Lung (tissue), 12 donors: Measurements from ENCODE around the gene UTP11. TPM values are rescaled to one million over a fixed set of nuclear protein-coding genes. Genes with fewer than 3 reads are reported as not detected.
A peak's percentile ranks its signal among the peaks of the same experiment; 100 is the strongest.

Experiments
- ATAC-seq: fragments of 200-7000 bp; cut with Tn5 transposase; one replicate; pipeline ENCODE4 v1.9.1; 2020; ENCODE audit warnings: moderate number of reproducible peaks; ENCODE audit not compliant: insufficient read depth, low FRiP score
- DNase-seq, 3 donors: peaks; one replicate each; pipeline ENCODE4 v3.0.0-alpha.2; 2013 to 2017
- H3K27ac ChIP-seq, 2 donors: one replicate each; pipeline ENCODE4 v1.5.1; 2013; ENCODE audit warnings: mild to moderate bottlenecking in 2 of 2, moderate library complexity in 2 of 2, control low read depth in 1 of 2, inconsistent platforms in 1 of 2, low read depth in 1 of 2, low read length in 1 of 2
- H3K27me3 ChIP-seq, 3 donors: one replicate each; pipeline ENCODE4 v1.5.1; 2013; ENCODE audit warnings: low read length in 2 of 3; ENCODE audit not compliant: control insufficient read depth in 3 of 3, insufficient read depth in 3 of 3
- H3K36me3 ChIP-seq, 4 donors: one replicate each; pipeline ENCODE4 v1.5.1; 2013; ENCODE audit warnings: low read length in 4 of 4, mild to moderate bottlenecking in 1 of 4, moderate library complexity in 1 of 4; ENCODE audit not compliant: control insufficient read depth in 4 of 4, insufficient read depth in 4 of 4
- H3K4me1 ChIP-seq, 5 donors: one replicate each; pipeline ENCODE4 v1.5.1; 2013; ENCODE audit warnings: low read length in 5 of 5, mild to moderate bottlenecking in 2 of 5, moderate library complexity in 1 of 5; ENCODE audit not compliant: control insufficient read depth in 5 of 5, insufficient read depth in 5 of 5
- H3K4me3 ChIP-seq: one replicate; pipeline ENCODE4 v1.5.1; 2013; ENCODE audit warnings: mild to moderate bottlenecking, control low read depth, moderate library complexity
- H3K9ac ChIP-seq, 2 donors: one replicate each; pipeline ENCODE4 v1.5.1; 2013; ENCODE audit warnings: low read length in 2 of 2, control low read depth in 1 of 2; ENCODE audit not compliant: insufficient read depth in 1 of 2
- H3K9me3 ChIP-seq, 4 donors: one replicate each; pipeline ENCODE4 v1.5.1; 2013; ENCODE audit warnings: low read length in 3 of 4, mild to moderate bottlenecking in 1 of 4, moderate library complexity in 1 of 4; ENCODE audit not compliant: control insufficient read depth in 4 of 4, insufficient read depth in 3 of 4
- CTCF ChIP-seq: IDR thresholded peaks from 2 replicates; pipeline ENCODE4 v1.5.1; 2012; ENCODE audit warnings: mild to moderate bottlenecking; ENCODE audit errors: control extremely low read depth, extremely low read depth
- WGBS, 2 donors: extraction: QIAGEN DNeasy Blood & Tissue Kit; methylation state at CpG; one replicate each; pipeline ENCODE4 v1.1.7; 2013; 5-methylcytosine and 5-hydroxymethylcytosine counted together
- polyA plus RNA-seq, 2 donors: library from polyadenylated mRNA; stranded (reverse); fragments of 200-250 nt; gene quantifications; one replicate each; pipeline ENCODE4 v1.2.1, GENCODE V29; 2013
- total RNA-seq, 2 donors: library from RNA; depleted of rRNA in 1 of 2; stranded (reverse); fragments of >200 nt in 1 of 2; gene quantifications; one replicate each; pipeline ENCODE4 v1.2.1, GENCODE V29; 2014 to 2021
- donor health status: control.
- donor health status: control.
- donor health status: Bipolar disorder and iron deficiency.
- donor health status: healthy.
- donor health status: DM: yes; HTN: yes; CAD: no.

The UTP11 gene
- total and polyA plus RNA-seq, 4 donors = 27.3 to 33.7 (median 31.1) TPM

GRCh38 chr1:38061290-38061689 lies 48.8 kb downstream of the UTP11 start:
- H3K27ac ChIP-seq = no peak overlapping the region
- TF ChIP-seq CTCF = no peak
- ATAC-seq (no peak), DNase-seq (no peak)
- no peaks in the 10 kb centered on the region for H3K4me1 ChIP-seq
- H3K36me3 ChIP-seq = no peaks in the 10 kb centered on the region
- no peaks in the 10 kb centered on the region for H3K27me3 ChIP-seq
- H3K9ac ChIP-seq = no peak overlapping the region
- no peak overlapping the region for H3K4me3 ChIP-seq
- WGBS, 2 donors = 96 to 100% methylated on average over 1 of the region's 1 CpG
- H3K9me3 ChIP-seq = no peaks in the 10 kb centered on the region

- no peak for TF ChIP-seq CTCF
- ATAC-seq (no peak), DNase-seq (no peak)
- no peaks in the 10 kb centered on the region for H3K4me1 ChIP-seq
- no peak overlapping the region for H3K27ac ChIP-seq
- WGBS, 2 donors = 77 to 80% methylated on average over 7 of the region's 7 CpGs
- no peaks in the 10 kb centered on the region for H3K27me3 ChIP-seq
- H3K4me3 ChIP-seq = no peak overlapping the region
- no peaks in the 10 kb centered on the region for H3K9me3 ChIP-seq
- H3K36me3 ChIP-seq = no peaks in the 10 kb centered on the region
- no peak overlapping the region for H3K9ac ChIP-seq
Observed at GRCh38 chr1:38061883-38062328, 49.4 kb downstream of the UTP11 start.

- 82 to 85% methylated on average over 6 of the region's 6 CpGs for WGBS, 2 donors
- Histone ChIP-seq H3K4me3 (no peak overlapping the region), H3K9ac (no peak overlapping the region), H3K27ac (no peak overlapping the region), H3K9me3 (no peaks in the 10 kb centered on the region), H3K4me1 (no peaks in the 10 kb centered on the region), H3K27me3 (peaks cover 0 to 6% (median 0%) of the 10 kb centered on the region in 3 donors), H3K36me3 (no peaks in the 10 kb centered on the region)
- peak in 2 of 3 donors; percentile 24 to 40 for DNase-seq
- no peak for TF ChIP-seq CTCF
- no peak for ATAC-seq
Observed at GRCh38 chr1:38062361-38063288, 50.1 kb downstream of the UTP11 start.
